Measurements from ENCODE around the gene THSD4. TPM values are rescaled to one million over a fixed set of nuclear protein-coding genes. Genes with fewer than 3 reads are reported as not detected.

The THSD4 gene
- total and polyA plus RNA-seq, 9 of the 15 experiments (the other 6 are each of a cell fraction or from before 2014, with no cell fraction given) = 0.04 TPM; not detected in 5

GRCh38 chr15:71230303-71230702 lies 115.0 kb downstream of the THSD4 start:
- in situ Hi-C loops (cut with MboI) (no loop called here), intact Hi-C loops (cut with micrococcal nuclease) (no loop called here)
- Histone ChIP-seq H3K9ac (ENCODE audit: insufficient read depth in 1 of 2, low read depth in 2 of 2, low read length in 2 of 2) (no peak overlapping the region), H3K4me2 (ENCODE audit: insufficient read depth, low read length) (no peak overlapping the region), H3K27me3 (ENCODE audit: control insufficient read depth in 2 of 2, insufficient read depth in 2 of 2, low read length in 2 of 2) (peaks cover 0 to 9% of the 10 kb centered on the region in 2 experiments; a peak in 1 of 5 replicates), H3K4me1 (replicated peaks in 1 of 2; ENCODE audit: control insufficient read depth in 2 of 2, insufficient read depth in 2 of 2, low read length in 2 of 2) (no peaks in the 10 kb centered on the region; a peak in 1 of 5 replicates), H3K9me3 (replicated peaks; ENCODE audit: control insufficient read depth, insufficient read depth, low read depth, low read length) (no peaks in the 10 kb centered on the region), H3K27ac (ENCODE audit: extremely low read depth, low read depth, low read length) (no peak overlapping the region), H3K4me3 (no peak overlapping the region), H3K9me1 (ENCODE audit: control insufficient read depth, insufficient read depth, low read length) (no peaks in the 10 kb centered on the region), H3K79me2 (ENCODE audit: control insufficient read depth, insufficient read depth, low read length) (no peaks in the 10 kb centered on the region), H4K20me1 (replicated peaks; ENCODE audit: control insufficient read depth, insufficient read depth, low read length) (no peaks in the 10 kb centered on the region), H3K36me3 (ENCODE audit: control insufficient read depth, insufficient read depth, low read length) (no peaks in the 10 kb centered on the region), H2AFZ (ENCODE audit: low read depth, low read length) (no peak overlapping the region)
- no peak for ATAC-seq
- BruUV-seq (replicated peaks) = no TSS peak
- no peak for FAIRE-seq
- DNase-seq (ENCODE audit: extremely low read depth in 1 of 4, low spot score in 3 of 4) = peak in 1 of 4 experiments; percentile 2
- CTCF ChIA-PET (ENCODE audit: low intra/inter-chr PET ratio) = no interaction called here
- TF ChIP-seq SIN3A (IDR thresholded peaks at IDR 0.05; ENCODE audit: borderline replicate concordance in 2 of 2, control insufficient read depth in 1 of 2, low read depth in 2 of 2, low read length in 2 of 2) (no peak), RAD21 (CRISPR knock-in tag; conservative IDR thresholded peaks at IDR 0.05 in 1 of 2, IDR thresholded peaks at IDR 0.05 in 1 of 2) (no peak), MAFK (IDR thresholded peaks at IDR 0.05; ENCODE audit: low read length) (no peak), POLR2AphosphoS2 (IDR thresholded peaks at IDR 0.05; ENCODE audit: low read length) (no peak), MCM7 (IDR thresholded peaks at IDR 0.05) (no peak), BDP1 (IDR thresholded peaks at IDR 0.05; ENCODE audit: insufficient read depth, insufficient read length) (no peak), RBM17 (IDR thresholded peaks at IDR 0.05; ENCODE audit: borderline replicate concordance, low read depth, low read length) (no peak), NFATC3 (IDR thresholded peaks at IDR 0.05) (no peak), ZSCAN32 (CRISPR knock-in tag; IDR thresholded peaks at IDR 0.05) (no peak), BCOR (IDR thresholded peaks at IDR 0.05) (no peak), HCFC1 (IDR thresholded peaks at IDR 0.05; ENCODE audit: low read depth, low read length) (no peak), GTF2F1 (IDR thresholded peaks at IDR 0.05; ENCODE audit: low read depth, low read length) (no peak), NFIC (IDR thresholded peaks at IDR 0.05) (no peak)
- under 1% methylated on average over 8 of the region's 8 CpGs for WGBS (ENCODE audit: insufficient coverage, low coverage, missing lambda C conversion rate)
- POLR2A ChIA-PET = no interaction called here
